K562 (cell line): ENCODE measurements around the gene MAP3K2. TPM values are rescaled to one million over a fixed set of nuclear protein-coding genes. Genes with fewer than 3 reads are reported as not detected.

Source experiments
- ATF7 ChIP-seq: fragments of 450-650 bp; IDR thresholded peaks from 2 replicates; pipeline ENCODE4 v1.7.1; 2014; ENCODE audit warnings: mild to moderate bottlenecking, moderate library complexity
- BACH1 ChIP-seq: fragments of 200-800 bp; sonication (Bioruptor generic); IDR thresholded peaks from 2 replicates; pipeline ENCODE4 v1.6.1; 2016; ENCODE audit warnings: missing genetic modification characterization, missing compliant biosample characterization
- CBX3 ChIP-seq, 2 experiments: IDR thresholded peaks; 1 replicate in 1 of 2; 2 replicates in 1 of 2; pipeline ENCODE4 v1.6.1; 2012; ENCODE audit warnings: inconsistent platforms in 2 of 2, low read length in 2 of 2, borderline replicate concordance in 1 of 2, control low read depth in 1 of 2
- CBX8 ChIP-seq: fragments of 200-600 bp; sonication (generic); IDR thresholded peaks from 2 replicates; pipeline ENCODE4 v1.6.1; 2012; ENCODE audit warnings: borderline replicate concordance, mixed run types, low read depth, mild to moderate bottlenecking, moderate library complexity, mixed read lengths, low read length, control low read depth, inconsistent platforms; ENCODE audit not compliant: poor library complexity, severe bottlenecking; ENCODE audit errors: extremely low read depth
- CREB5 ChIP-seq: fragments of 250-450 bp; sonication (Bioruptor Pico); IDR thresholded peaks from 2 replicates; pipeline ENCODE4 v1.5.0; 2020; ENCODE audit warnings: mild to moderate bottlenecking
- E2F8 ChIP-seq: fragments of 450-650 bp; IDR thresholded peaks from 2 replicates; pipeline ENCODE4 v1.7.1; 2018; ENCODE audit warnings: mild to moderate bottlenecking, low read depth; ENCODE audit not compliant: partially characterized antibody
- ELK1 ChIP-seq: sonication (generic); formaldehyde crosslinking; IDR thresholded peaks from 2 replicates; pipeline ENCODE4 v1.8.1; 2022; ENCODE audit warnings: missing genetic modification reagents
- HES1 ChIP-seq: fragments of 450-650 bp; IDR thresholded peaks from 2 replicates; pipeline ENCODE4 v1.6.1; 2016; ENCODE audit warnings: low read depth, mild to moderate bottlenecking, moderate library complexity
- MCM7 ChIP-seq, 2 experiments: fragments of 450-650 bp; IDR thresholded peaks; 2 replicates each; pipeline ENCODE4 v1.6.1; 2016 to 2018
- NCOA1 ChIP-seq: fragments of 450-650 bp; IDR thresholded peaks from 2 replicates; pipeline ENCODE4 v1.6.1; 2016; ENCODE audit warnings: low read depth
- RB1 ChIP-seq: fragments of 450-650 bp; IDR thresholded peaks from 2 replicates; pipeline ENCODE4 v1.6.1; 2017; ENCODE audit warnings: low read depth, mild to moderate bottlenecking
- SRF ChIP-seq, 2 experiments: fragments of 250-450, 450-650 bp in 1 of 2; sonication (Bioruptor Pico) in 1 of 2; sonication (generic) in 1 of 2; formaldehyde crosslinking; IDR thresholded peaks; 2 replicates each; pipeline versions ENCODE4 v1.5.0 to v1.5.1; 2020 to 2022; ENCODE audit warnings: mild to moderate bottlenecking in 1 of 2, missing genetic modification reagents in 1 of 2
- TRIM28 ChIP-seq: fragments of 450-650 bp; IDR thresholded peaks from 2 replicates; pipeline ENCODE4 v1.6.1; 2017
- ZFP30 ChIP-seq: fragments of 250-450 bp; sonication (Bioruptor Pico); IDR thresholded peaks from 2 replicates; pipeline ENCODE4 v1.8.0; 2022; ENCODE audit warnings: moderate library complexity, mild to moderate bottlenecking, inconsistent platforms, borderline replicate concordance
- ZNF124 ChIP-seq: sonication (generic); formaldehyde crosslinking; IDR thresholded peaks from 2 replicates; pipeline ENCODE4 v1.8.1; 2022; ENCODE audit warnings: missing genetic modification reagents
- ZNF143 ChIP-seq: sonication (generic); formaldehyde crosslinking; IDR thresholded peaks from 2 replicates; pipeline ENCODE4 v1.9.0; 2022; ENCODE audit warnings: mild to moderate bottlenecking, missing genetic modification reagents
- ZNF280A ChIP-seq: fragments of 450-650 bp; IDR thresholded peaks from 2 replicates; pipeline ENCODE4 v1.6.1; 2018; ENCODE audit warnings: mild to moderate bottlenecking, low read depth; ENCODE audit not compliant: partially characterized antibody
- ZNF444 ChIP-seq: fragments of 250-450 bp; sonication (Bioruptor Pico); IDR thresholded peaks from 2 replicates; pipeline ENCODE4 v1.4.0; 2020; ENCODE audit warnings: mild to moderate bottlenecking, moderate library complexity
- ZNF449 ChIP-seq: fragments of 250-450 bp; sonication (Bioruptor Pico); IDR thresholded peaks from 2 replicates; pipeline ENCODE4 v1.8.0; 2022; ENCODE audit warnings: moderate library complexity, mild to moderate bottlenecking, inconsistent platforms
- polyA plus RNA-seq, 8 experiments: library from polyadenylated mRNA; depleted of rRNA in 4 of 8; stranded (reverse) in 5 of 8; unstranded in 3 of 8; fragments of >200 nt; fragmentation: Nextera tagmentation in 2 of 8; fragmentation: Illumina TruSeq in 1 of 8; extraction: Ambion mirVana in 2 of 8; extraction: Trizol in 1 of 8; gene quantifications; 2 replicates each; pipeline versions ENCODE4 v1.2.1 to v1.2.3, GENCODE V29; 2011 to 2014; ENCODE audit warnings: inconsistent platforms in 1 of 8, missing spikeins in 1 of 8
- total RNA-seq, 7 experiments: library from RNA; depleted of rRNA in 6 of 7; stranded (reverse); fragments of >200 nt in 6 of 7; fragmentation: Illumina TruSeq in 2 of 7; extraction: Trizol in 2 of 7; gene quantifications; 2 replicates each; pipeline versions ENCODE4 v1.2.1 to v1.2.3, GENCODE V29; 2011 to 2021; ENCODE audit warnings: low replicate concordance in 1 of 7

The MAP3K2 gene
- total and polyA plus RNA-seq, 9 of the 15 experiments (the other 6 are each of a cell fraction or from before 2014, with no cell fraction given), result 1.2 to 14.2 (median 5.7) TPM

- TF ChIP-seq CBX3 (IDR thresholded peaks at IDR 0.05; ENCODE audit: borderline replicate concordance in 1 of 2, low read length in 2 of 2), result peak in 1 of 2 experiments; percentile 49; a peak in 1 of 3 replicates
- 0 out of 2 replicates have a peak, but pooled peaks have one; percentile 38 for TF ChIP-seq TRIM28
- TF ChIP-seq ZNF143, result no peak
- no peak for TF ChIP-seq ATF7
- TF ChIP-seq ZFP30 (CRISPR knock-in tag), result no peak
- TF ChIP-seq SRF (CRISPR knock-in tag; IDR thresholded peaks at IDR 0.05), result no peak
- TF ChIP-seq HES1, result no peak
- TF ChIP-seq ZNF449, result no peak
- no peak for TF ChIP-seq ELK1 (CRISPR knock-in tag)
- no peak for TF ChIP-seq ZNF444 (CRISPR knock-in tag)
- TF ChIP-seq NCOA1, result no peak
- TF ChIP-seq RB1, result no peak
- TF ChIP-seq ZNF124, result no peak
- peak; percentile 51 for TF ChIP-seq ZNF280A
- no peak for TF ChIP-seq MCM7 (IDR thresholded peaks at IDR 0.05)
- TF ChIP-seq BACH1, result no peak
- TF ChIP-seq CBX8, result no peak
- no peak for TF ChIP-seq CREB5 (CRISPR knock-in tag)
- no peak for TF ChIP-seq E2F8
Measured at GRCh38 chr2:127376257-127376656, 11.5 kb downstream of the MAP3K2 start (continued).
